BE2C (cell line): ENCODE data around the gene PPP3CA.
"Not testable (repeated sequence)": the region's sequence is repeated elsewhere in the genome, so short reads cannot be mapped to it uniquely, and the experiment has no call there.

Source experiments
- DNase-seq: peaks from one replicate; pipeline ENCODE4 v3.0.0-alpha.2; 2020
- H3K27me3 ChIP-seq: fragments of 250-450 bp; sonication (Bioruptor Pico); 2 replicates; pipeline ENCODE4 v1.5.1; 2020; ENCODE audit warnings: mild to moderate bottlenecking
- H3K36me3 ChIP-seq: fragments of 250-450 bp; sonication (Bioruptor Pico); 2 replicates; pipeline ENCODE4 v1.5.1; 2020; ENCODE audit warnings: mild to moderate bottlenecking
- H3K4me1 ChIP-seq: fragments of 250-450 bp; sonication (Bioruptor Pico); 2 replicates; pipeline ENCODE4 v1.5.1; 2020
- H3K4me3 ChIP-seq: 2 replicates; pipeline ENCODE4 v1.5.1; 2011; ENCODE audit warnings: low read depth, low read length
- H3K9me3 ChIP-seq: fragments of 250-450 bp; sonication (Bioruptor Pico); 2 replicates; pipeline ENCODE4 v1.5.1; 2020
- TF ChIP-seq, protein P1 (sequence below): IDR thresholded peaks from 2 replicates; pipeline ENCODE4 v1.5.1; 2012; ENCODE audit warnings: mild to moderate bottlenecking, low read depth, low read length

PPP3CA gene

DNA sequence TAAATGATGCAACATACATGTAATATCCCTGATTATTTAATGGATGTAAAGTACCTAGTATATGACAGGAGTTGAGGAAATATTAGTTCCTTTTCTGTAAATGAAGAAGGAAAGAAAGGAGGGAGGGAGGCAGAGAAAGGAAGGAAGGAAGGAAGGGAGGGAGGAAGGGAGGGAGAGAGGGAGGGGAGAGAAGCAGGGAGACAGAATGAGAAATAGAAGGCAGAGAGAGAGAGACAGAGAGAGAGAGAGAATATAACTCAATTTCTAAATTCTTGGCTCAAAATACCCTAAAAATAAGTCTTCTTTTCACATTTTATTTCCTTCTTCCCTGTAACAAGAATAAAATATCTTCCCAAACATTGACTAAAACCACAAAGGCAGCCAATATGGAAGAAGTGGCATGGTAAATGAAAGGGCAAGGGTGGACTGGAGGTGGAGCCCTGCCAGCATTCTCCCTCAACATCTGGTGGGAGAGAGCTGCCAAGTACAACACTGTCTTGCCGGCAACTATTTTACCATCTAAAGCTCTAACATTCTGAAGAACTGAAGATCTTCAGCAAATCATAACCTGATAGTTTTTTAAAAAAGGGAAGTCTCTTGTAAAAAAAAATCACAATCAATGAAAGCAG, 245.1 kb downstream of the PPP3CA start:
- no peaks in the 10 kb centered on the region; the same call in 1 of the 2 replicates for H3K36me3 ChIP-seq
- DNase-seq, result peak; percentile 54
- H3K4me1 ChIP-seq, result peaks cover 27% of the 10 kb centered on the region
- H3K27me3 ChIP-seq, result no peaks in the 10 kb centered on the region
- H3K9me3 ChIP-seq, result no peaks in the 10 kb centered on the region
- H3K4me3 ChIP-seq, result no peak overlapping the region
- TF ChIP-seq, protein P1, sequence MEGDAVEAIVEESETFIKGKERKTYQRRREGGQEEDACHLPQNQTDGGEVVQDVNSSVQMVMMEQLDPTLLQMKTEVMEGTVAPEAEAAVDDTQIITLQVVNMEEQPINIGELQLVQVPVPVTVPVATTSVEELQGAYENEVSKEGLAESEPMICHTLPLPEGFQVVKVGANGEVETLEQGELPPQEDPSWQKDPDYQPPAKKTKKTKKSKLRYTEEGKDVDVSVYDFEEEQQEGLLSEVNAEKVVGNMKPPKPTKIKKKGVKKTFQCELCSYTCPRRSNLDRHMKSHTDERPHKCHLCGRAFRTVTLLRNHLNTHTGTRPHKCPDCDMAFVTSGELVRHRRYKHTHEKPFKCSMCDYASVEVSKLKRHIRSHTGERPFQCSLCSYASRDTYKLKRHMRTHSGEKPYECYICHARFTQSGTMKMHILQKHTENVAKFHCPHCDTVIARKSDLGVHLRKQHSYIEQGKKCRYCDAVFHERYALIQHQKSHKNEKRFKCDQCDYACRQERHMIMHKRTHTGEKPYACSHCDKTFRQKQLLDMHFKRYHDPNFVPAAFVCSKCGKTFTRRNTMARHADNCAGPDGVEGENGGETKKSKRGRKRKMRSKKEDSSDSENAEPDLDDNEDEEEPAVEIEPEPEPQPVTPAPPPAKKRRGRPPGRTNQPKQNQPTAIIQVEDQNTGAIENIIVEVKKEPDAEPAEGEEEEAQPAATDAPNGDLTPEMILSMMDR, result no peak

DNA sequence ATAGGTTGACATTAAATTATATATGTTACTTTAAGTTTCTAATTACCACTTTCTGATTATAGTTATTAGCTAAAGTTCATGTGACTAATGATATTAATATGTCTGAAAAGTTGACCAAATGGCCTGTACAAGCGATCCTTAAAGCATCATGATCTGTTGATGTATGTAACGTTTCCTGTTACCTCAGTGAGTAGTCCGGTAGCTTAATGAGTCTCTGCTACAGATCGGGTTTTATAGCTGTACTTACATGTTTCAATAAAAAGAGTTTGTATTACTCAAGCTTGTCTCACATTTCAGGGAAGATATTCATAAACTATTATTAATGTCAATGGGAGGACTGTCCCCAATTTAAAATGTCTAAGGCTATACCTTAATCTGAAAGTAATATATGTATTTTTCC, 246.3 kb downstream of the PPP3CA start:
- no peaks in the 10 kb centered on the region; the same call in 1 of the 2 replicates for H3K36me3 ChIP-seq
- TF ChIP-seq, protein P1, result no peak
- no peaks in the 10 kb centered on the region for H3K27me3 ChIP-seq
- no peak overlapping the region for H3K4me3 ChIP-seq
- peaks cover 19% of the 10 kb centered on the region for H3K4me1 ChIP-seq
- no peaks in the 10 kb centered on the region for H3K9me3 ChIP-seq
- no peak for DNase-seq

DNA sequence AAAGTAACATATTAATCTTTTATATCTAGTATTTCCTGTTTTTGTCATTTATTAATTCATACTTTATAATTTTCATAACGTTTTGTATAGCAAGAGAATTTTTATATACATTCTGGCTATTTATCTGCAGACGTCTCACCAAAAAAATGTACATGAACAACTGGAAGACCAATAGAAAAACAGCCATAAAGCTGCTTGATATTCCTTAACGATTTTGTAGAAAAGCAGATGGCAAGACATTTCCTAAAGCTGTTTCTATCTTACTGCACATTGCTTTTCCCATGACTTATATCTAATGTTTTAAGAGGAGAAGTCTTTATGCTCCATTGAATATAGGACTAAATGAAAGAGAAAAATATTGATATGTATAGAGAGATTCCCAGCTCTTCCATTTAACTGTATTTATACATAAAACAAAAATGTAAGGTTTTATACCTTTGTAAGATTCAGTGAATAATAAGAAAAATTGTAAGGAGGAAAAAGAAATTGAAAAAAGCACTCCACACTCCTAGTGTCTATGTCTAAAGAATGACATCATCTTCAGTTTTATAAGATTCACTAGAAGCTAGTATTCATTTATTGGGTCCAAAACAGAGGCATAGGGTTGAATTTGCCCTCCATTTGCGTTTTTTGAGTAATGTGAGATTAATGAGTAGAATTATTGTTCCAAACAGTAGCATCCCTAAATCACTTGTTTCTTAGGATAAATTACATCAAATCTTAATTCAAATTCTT, 248.5 kb downstream of the PPP3CA start:
- Histone ChIP-seq H3K4me1 (peaks cover 14% of the 10 kb centered on the region), H3K4me3 (no peak overlapping the region), H3K9me3 (no peaks in the 10 kb centered on the region), H3K27me3 (no peaks in the 10 kb centered on the region), H3K36me3 (no peaks in the 10 kb centered on the region; the same call in 1 of the 2 replicates)
- TF ChIP-seq, protein P1, result no peak
- DNase-seq, result no peak

DNA sequence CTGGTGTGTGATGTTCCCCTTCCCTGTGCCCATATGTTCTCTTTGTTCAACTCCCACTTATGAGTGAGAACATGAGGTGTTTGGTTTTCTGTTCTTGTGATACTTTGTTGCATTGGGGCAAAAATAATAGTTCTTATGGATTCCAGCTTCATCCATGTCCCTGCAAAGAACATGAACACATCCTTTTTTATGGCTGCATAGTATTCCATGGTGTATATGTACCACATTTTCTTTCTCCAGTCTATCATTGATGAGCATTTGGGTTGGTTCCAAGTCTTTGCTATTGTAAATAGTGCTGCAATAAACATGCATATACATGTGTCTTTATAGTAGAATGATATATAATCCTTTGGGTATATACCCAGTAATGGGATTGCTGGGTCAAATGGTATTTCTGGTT, 254.7 kb downstream of the PPP3CA start:
- H3K9me3 ChIP-seq, H3K36me3 ChIP-seq, DNase-seq, H3K4me3 ChIP-seq, H3K4me1 ChIP-seq, H3K27me3 ChIP-seq: not testable (repeated sequence)

DNA sequence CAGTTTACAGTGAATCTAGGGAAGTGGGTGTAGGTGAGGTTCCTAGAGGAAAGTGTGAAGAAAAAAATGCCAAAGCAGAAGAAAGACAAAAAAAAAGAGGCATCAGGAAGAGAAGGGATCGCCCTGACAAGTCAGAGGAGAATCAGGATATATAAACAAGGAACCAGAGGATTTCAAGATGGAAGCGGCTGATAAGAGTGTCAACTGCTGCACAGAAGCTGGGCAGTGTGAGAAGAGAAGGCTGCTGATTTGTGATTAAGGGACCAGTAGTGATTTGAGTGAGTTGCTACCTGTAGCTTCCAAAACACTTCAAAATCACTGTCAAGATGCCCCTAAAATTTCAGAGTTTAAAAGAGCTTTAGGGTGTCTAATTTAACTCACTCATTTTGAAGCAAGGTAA, 258.2 kb downstream of the PPP3CA start:
- Histone ChIP-seq H3K36me3 (peaks cover 7% of the 10 kb centered on the region; the same call in 1 of the 2 replicates), H3K27me3 (no peaks in the 10 kb centered on the region), H3K9me3 (no peaks in the 10 kb centered on the region; the same call in none of the 2 replicates), H3K4me1 (peaks cover 5% of the 10 kb centered on the region), H3K4me3 (no peak overlapping the region)
- DNase-seq, result peak; percentile 13
- TF ChIP-seq, protein P1, result no peak

DNA sequence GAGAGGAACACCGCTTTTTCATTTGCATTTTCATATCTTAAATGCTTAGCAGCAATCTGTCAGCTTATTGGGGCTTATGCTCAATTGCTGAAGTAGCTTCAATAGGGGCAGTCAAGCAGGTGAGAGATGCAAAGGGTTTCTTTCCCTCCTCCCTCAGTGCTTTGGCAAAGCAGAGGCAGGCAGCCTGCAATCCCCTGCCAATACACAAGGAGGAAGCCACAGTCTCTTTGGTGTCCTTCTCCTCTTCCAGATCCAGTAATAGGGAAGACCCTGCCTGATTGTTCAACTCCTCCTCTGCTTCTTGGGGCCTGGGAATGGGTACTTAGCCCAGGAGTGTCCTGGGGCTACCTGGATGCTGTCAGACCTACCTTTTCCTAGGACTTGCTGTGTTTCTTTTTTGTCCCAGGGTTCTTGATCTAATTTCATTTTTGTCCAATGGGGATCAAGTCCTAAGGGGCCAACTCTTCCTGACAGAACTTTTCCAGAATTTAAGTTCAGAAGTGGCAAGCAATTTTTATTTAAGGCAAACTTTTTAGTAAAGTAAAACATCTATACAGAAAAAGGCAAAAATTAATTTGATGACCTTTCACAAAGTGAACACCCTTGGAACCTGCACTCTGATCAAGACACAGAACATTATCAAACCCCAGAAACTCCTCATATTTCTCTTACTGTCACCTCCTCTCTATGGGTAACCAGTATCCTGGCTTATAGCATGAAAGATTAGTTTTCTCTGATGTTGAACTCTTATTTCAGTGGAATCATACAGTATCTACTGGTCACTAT, 260.3 kb downstream of the PPP3CA start:
- Histone ChIP-seq H3K9me3 (no peaks in the 10 kb centered on the region), H3K36me3 (peaks cover 2% of the 10 kb centered on the region), H3K4me1 (peaks cover 5% of the 10 kb centered on the region), H3K27me3 (no peaks in the 10 kb centered on the region), H3K4me3 (no peak overlapping the region)
- DNase-seq, result peak; percentile 15
- TF ChIP-seq, protein P1, result peak; percentile 38
